ENCODE results near the gene ERMAP. TPM values are rescaled to one million over a fixed set of nuclear protein-coding genes. Genes with fewer than 3 reads are reported as not detected.
A peak's percentile ranks its signal among the peaks of the same experiment; 100 is the strongest.

Gene ERMAP
- total and polyA plus RNA-seq, 5 experiments from 2014 or later, result 1.1 to 9.4 (median 2.9) TPM

DNA sequence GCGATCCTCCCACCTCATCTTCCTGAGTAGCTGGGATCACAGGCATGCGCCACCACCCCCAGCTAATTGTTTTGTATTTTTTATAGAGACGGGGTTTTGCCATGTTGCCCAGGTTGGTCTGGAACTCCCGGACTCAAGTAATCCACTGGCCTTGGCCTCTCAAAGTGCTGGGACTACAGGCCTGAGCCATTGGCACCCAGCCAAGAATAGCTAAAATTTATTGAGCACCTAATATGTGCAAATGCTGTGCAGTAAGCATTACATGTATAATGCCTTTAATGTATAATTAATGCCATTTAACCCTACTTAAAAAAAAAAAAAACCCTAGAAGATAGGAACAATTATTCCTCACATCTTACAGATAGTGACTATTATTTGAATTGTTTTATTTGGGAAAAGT is 72.3 kb downstream of the ERMAP start:
- H3K4me1 Mint-ChIP-seq, result peaks cover 0 to 11% (median 0%) of the 10 kb centered on the region in 4 donors
- H3K27me3 Mint-ChIP-seq, result peaks cover 0 to 8% (median 2%) of the 10 kb centered on the region in 5 donors
- no peak overlapping the region for H3K27ac Mint-ChIP-seq
- no peak for DNase-seq
- H3K4me3 Mint-ChIP-seq, result no peak overlapping the region
- no peak for ATAC-seq
- POLR2A ChIA-PET, result no interaction called here
- H3K36me3 Mint-ChIP-seq, result no peaks in the 10 kb centered on the region
- no peaks in the 10 kb centered on the region for H3K9me3 Mint-ChIP-seq

DNA sequence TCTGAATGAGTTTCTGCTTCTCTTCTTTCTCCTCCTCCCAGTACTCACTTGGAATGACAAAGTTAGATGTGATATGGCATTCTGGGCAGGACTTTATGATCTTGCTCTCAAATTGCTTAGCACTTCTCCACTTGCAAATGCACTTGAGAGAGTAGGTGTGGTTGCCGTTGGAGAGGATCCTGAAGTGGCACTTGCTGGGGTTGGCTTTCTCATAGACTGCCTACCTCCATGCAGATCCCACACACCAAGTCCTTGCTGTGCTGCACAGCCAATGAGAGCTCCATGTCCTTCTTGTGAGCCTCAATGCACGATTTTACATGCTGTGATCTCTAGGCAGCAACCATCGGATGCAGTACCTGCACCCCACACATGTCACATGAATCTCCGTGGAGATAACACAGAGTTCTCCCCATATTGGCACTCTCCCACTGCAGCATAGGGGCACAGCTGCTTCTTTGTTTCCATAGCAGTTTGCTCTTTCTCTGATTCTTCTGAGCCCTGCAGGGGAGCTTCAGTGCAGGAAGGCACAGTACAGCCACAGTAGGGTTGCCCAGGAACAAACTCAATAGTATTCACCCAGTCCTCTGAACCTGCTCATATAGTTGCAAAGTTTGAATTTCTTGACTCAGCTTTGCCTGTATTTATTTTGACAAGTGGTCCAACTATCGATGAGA is 74.7 kb downstream of the ERMAP start:
- peaks cover 0 to 11% (median 0%) of the 10 kb centered on the region in 4 donors for H3K4me1 Mint-ChIP-seq
- ATAC-seq (no peak), DNase-seq (no peak)
- peak overlapping the region in 1 of 10 donors; percentile 69 for H3K27ac Mint-ChIP-seq
- H3K27me3 Mint-ChIP-seq, result peaks cover 0 to 7% (median 0%) of the 10 kb centered on the region in 5 donors
- H3K4me3 Mint-ChIP-seq, result no peak overlapping the region
- no peaks in the 10 kb centered on the region for H3K36me3 Mint-ChIP-seq
- POLR2A ChIA-PET, result no interaction called here
- peaks cover 0 to 3% (median 0%) of the 10 kb centered on the region in 9 donors for H3K9me3 Mint-ChIP-seq

Other genes with a start within 250 kb of the ERMAP start
- 10 to 100 TPM; 46.3 to 49.4 TPM for gene PPIH, start 158.7 kb upstream of the ERMAP start, total RNA-seq
- 100 to 1,000 TPM in 1 of 3 donors, 10 to 100 TPM in 2; 82.3 to 100 (median 85.0) TPM for gene PPIH, start 158.7 kb upstream of the ERMAP start, polyA plus RNA-seq
- 100 to 1,000 TPM; 308 to 319 TPM for gene YBX1, start 134.7 kb upstream of the ERMAP start, total RNA-seq
- gene YBX1, start 134.7 kb upstream of the ERMAP start, polyA plus RNA-seq, result 10 to 100 TPM; 80.5 to 89.2 (median 83.0) TPM
- gene CLDN19, start 76.9 kb upstream of the ERMAP start, total RNA-seq, result not detected
- not detected for gene CLDN19, start 76.9 kb upstream of the ERMAP start, polyA plus RNA-seq
- gene P3H1, start 50.1 kb upstream of the ERMAP start, total RNA-seq, result 10 to 100 TPM; 48.4 to 55.2 TPM
- gene P3H1, start 50.1 kb upstream of the ERMAP start, polyA plus RNA-seq, result 10 to 100 TPM in 1 of 3 donors, 1 to 10 TPM in 2; 4.3 to 11.1 (median 6.9) TPM
- 10 to 100 TPM; 22.4 to 25.1 TPM for gene C1orf50, start 49.9 kb upstream of the ERMAP start, total RNA-seq
- gene C1orf50, start 49.9 kb upstream of the ERMAP start, polyA plus RNA-seq, result 1 to 10 TPM; 2.6 to 3.2 (median 3.1) TPM
- gene TMEM269, start 32.1 kb upstream of the ERMAP start, total RNA-seq, result 1 to 10 TPM in 1 of 2 experiments, under 1 TPM in 1; 0.49 to 1.0 TPM
- gene TMEM269, start 32.1 kb upstream of the ERMAP start, polyA plus RNA-seq, result under 1 TPM in 1 of 3 donors, not detected in 2; 0.06 TPM
- 10 to 100 TPM; 20.5 to 22.6 TPM for gene SVBP, start 275 bp downstream of the ERMAP start, total RNA-seq
- 10 to 100 TPM; 36.2 to 54.6 (median 46.0) TPM for gene SVBP, start 275 bp downstream of the ERMAP start, polyA plus RNA-seq
- 10 to 100 TPM; 11.6 to 12.5 TPM for gene ZNF691, start 29.5 kb downstream of the ERMAP start, total RNA-seq
- gene ZNF691, start 29.5 kb downstream of the ERMAP start, polyA plus RNA-seq, result 1 to 10 TPM; 8.5 to 9.7 (median 8.8) TPM
- gene SLC2A1, start 141.7 kb downstream of the ERMAP start, total RNA-seq, result 10 to 100 TPM; 57.2 to 57.3 TPM
- 10 to 100 TPM; 17.7 to 22.8 (median 22.0) TPM for gene SLC2A1, start 141.7 kb downstream of the ERMAP start, polyA plus RNA-seq